Renal pelvis (tissue), 4 donors: ENCODE results near the gene ABCA6. TPM values are rescaled to one million over a fixed set of nuclear protein-coding genes. Genes with fewer than 3 reads are reported as not detected.
A peak's percentile ranks its signal among the peaks of the same experiment; 100 is the strongest.
"Not testable (repeated sequence)": the region's sequence is repeated elsewhere in the genome, so short reads cannot be mapped to it uniquely, and the experiment has no call there.

Experiments used
- DNase-seq: peaks from one replicate; pipeline ENCODE4 v3.0.0-alpha.2; 2013
- polyA plus RNA-seq, 3 donors: library from polyadenylated mRNA; unstranded; fragments of 120-200 nt; gene quantifications; one replicate each; pipeline ENCODE4 v1.2.1, GENCODE V29; 2013; ENCODE audit not compliant: insufficient read length in 3 of 3

Gene ABCA6
- polyA plus RNA-seq, 3 donors: 4.2 to 6.0 (median 5.5) TPM

DNA sequence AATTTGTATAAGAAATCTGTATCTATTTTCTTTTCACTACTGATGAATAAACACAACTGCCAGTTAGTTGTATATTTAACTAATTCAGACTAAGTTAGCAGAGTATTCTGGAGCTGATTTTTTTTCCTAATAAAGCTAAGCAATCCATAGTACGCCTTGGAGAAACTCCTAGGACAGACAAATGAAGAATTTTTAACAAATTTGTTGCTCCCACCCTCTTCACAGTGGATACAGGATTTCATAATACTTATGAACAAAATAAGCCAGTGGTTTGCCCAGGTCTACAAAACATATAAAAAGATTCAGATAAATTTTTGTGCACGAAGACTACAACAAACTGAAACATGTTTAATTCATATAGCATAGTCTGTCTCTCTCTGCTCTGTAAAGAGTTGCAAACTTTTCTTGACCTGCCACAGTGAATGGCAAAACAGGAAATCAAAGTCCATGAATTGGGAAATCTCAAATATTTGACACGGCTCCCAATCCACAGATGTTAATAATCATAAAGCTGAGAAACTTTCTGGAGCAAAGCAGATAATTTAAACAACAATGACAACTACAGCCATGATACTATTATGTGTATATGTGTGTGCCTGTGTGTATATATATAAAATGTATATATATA lies 594 bp upstream of the ABCA6 start:
- DNase-seq: peak; percentile 9

DNA sequence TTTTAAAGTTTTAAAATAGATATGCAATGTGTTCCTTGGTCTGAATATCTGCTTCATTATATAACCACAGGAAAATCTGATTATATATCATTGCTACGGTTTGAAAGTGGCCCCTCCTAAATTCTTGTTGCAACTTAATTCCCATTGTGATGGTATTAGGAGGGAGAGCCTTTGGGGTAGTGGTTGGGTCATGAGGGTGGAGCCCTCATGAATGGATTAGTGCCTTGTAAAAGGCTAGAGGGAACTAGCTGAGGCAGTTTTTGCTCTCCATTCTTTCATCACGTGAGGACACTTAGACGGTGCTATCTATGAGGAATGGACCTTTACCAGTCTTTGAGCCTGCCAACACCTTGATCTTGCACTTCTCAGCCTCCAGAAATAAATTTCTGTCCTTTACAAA lies 7.6 kb downstream of the ABCA6 start:
- no peak for DNase-seq

DNA sequence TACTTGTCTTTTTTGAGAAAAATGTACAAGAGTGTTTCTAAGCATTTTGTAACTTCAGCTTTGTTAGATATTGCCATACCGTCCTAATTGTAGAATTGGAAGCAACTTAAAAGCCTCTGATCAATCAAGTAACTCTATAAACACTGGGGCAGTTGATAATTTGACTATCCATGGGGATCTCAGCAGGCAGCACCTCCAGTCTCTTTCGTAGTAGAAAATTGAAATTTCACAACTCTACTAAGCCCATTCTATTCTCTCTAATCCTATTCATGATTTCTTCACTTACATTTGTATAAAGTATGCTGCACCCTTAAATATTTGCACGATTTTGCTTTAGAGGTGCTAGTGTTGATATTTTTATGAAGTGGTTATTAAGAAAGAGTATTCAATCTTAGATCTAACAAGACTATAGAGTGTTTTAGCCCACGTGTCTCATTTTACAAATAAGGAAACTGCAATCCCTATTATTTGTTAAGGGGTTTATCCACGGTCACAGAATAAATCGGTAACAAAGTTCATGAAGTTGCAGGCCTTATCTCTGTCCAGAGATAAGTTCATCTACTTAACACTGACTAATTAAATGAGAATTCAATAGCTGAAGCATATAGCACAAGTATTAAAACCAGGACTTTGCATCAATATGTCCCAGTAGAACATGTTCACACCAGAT lies 10.9 kb downstream of the ABCA6 start:
- DNase-seq: no peak

DNA sequence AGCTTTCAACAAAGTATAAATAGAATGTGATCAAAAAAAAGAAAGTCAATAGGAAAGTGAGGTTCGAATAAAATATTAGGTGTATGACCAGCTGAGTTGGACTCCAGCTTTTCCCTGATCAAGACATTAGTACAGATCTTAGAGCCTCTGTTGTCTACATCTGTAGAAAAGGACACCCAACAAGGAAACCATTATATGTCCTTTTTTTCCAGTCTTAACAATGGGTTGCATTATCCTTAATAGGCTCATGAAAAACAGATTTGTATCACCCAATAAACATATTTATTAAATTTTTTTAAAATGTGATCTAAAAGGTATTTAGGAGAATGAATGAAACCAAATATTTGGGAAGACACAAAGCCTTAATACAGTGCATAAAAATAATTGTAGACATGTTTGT lies 18.1 kb downstream of the ABCA6 start:
- DNase-seq: no peak

- no peak for DNase-seq
Measured at GRCh38 chr17:69122065-69122464, 19.6 kb downstream of the ABCA6 start.

DNA sequence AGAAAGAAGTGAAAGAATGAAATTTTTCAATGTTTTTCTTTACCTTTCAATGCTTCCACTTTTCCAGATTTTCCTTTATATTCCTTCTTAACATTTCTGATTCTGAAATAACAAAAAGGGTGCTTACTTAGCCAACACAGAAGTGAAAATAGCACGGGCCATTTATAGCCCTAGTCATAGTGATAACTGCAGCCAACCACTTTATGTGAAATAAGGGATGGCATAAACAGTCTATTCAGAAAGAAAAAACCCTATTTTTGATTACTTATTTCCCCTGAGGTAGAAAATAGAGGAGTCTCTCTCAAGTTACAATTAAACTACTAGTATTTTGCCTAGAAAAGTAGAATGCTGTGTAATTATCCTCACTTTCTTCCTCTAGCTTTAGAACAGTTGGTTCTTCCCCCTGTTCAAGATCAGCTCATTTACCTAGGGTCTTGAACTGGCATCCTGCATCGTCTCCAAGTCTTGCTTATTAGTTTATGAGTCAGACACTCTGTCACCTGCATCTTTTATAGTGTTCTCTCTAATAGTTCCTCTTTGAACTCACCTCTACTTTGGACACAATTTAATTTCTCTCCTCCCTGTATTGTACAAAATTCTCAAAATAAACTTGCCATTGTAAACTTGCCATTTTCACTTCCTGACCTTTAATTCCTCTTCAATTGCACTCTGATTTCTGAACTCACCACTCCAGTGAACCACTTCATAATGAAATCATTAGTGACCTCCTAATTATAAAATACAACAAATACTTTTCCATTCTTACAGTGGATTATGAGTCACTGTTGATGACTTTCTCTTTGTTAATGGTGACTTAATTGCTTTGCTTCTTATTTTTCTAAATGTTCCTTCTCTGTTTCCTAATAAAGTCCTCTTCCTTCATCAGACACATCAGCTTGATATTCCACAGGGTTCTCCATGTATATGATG lies 23.6 kb downstream of the ABCA6 start:
- no peak for DNase-seq

- no peak for DNase-seq
Measured at GRCh38 chr17:69111794-69112193, 29.9 kb downstream of the ABCA6 start.

DNA sequence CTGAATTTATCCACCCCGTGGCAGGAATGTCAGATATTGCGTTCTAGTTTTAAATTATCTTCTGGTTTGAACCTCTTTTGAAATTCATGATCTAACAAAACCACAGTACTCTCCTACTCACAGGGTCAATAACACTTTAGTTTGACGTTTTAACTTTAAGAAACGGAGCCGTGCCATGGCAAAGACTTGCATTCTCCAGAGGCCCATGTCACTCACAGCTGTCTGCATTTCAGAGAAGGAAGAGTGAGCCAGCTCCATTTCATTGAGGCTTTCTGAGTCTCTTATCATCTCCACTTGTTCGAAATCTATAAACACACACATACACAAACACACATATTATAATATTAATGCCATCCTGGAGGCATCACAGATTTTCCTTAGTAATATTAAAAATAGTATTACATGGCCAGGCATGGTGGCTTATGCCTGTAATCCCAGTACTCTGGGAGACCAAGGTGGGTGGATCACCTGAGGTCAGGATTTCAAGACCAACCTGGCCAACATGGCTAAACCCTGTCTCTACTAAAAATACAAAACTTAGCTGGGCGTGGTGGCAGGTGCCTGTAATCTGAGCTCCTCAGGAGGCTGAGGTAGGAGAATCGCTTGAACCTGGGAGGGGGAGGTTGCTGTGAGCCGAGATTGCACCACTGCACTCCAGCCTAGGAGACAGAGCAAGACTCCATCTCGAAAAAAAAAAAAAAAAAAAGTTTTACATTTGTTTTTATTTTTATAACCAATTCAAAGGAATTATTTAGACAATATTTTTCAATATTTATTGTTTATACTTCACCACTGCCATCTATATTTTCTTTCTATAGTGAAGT lies 35.6 kb downstream of the ABCA6 start:
- DNase-seq: no peak

- DNase-seq: no peak
Measured at GRCh38 chr17:69103557-69104233, 38.0 kb downstream of the ABCA6 start.

- DNase-seq: no peak
Measured at GRCh38 chr17:69098625-69099024, 43.1 kb downstream of the ABCA6 start.

DNA sequence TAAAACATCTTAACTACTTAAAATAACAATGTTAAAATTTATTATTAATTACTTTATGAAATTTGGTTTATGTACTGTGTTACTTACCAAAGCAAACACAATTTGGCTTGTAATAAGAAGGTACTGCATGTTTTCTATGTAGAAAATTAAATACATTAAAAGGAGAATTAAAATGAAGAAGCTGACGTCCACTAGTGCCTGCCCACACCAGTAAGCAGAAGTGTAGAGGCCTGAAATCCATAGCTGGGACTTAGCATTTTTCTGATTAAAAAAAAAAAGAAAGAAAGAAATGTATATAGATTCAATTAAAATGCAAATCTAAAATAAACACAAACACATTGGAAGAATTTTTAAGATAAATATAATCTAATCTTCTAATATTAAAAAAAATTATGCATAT lies 45.2 kb downstream of the ABCA6 start:
- DNase-seq: no peak

- no peak for DNase-seq
Measured at GRCh38 chr17:69093995-69094394, 47.7 kb downstream of the ABCA6 start.

DNA sequence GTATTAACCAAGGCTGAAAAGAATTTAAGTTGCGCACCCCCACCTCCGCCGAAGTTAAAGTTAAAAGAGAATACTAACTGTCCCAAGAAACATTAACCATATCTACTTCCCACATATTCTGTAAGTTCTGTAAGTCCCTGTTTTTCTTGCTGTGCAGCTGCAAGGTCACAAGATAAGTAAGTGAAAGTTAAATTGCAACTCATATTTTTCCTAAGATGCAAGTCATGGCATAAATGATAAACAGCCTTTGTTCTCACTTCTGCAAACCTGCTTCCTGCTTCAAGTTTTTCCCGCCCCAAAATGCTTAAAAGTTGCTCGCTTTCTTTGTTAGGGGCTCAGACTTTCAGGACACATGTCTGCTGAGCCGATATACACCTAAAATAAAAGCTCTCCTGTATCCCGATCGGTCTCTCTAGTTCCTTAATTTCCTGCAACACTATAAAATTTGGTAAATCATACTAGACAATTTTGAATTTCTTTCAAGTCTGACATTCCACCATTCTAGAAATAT lies 48.4 kb downstream of the ABCA6 start:
- no peak for DNase-seq

DNA sequence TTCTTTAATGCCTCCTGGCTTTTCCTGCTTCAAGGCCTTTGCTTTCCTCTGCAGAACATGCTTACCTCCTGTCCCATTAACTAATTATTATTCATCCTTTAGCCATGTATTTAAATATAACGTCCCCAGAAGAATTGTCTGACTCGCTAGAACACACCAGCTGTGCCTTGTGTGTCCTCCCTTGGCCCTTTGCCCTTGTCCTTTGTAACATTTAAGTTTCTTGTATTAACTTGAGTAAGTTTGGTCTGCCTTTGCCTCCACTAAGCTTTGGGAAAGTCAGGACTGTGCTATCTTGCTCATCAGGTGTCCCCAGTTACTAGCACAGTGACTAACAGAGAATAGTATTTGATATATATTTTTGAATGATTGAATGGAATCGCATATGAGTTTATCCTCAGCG lies 51.3 kb downstream of the ABCA6 start:
- no peak for DNase-seq

GRCh38 chr17:69088643-69089200 lies 53.0 kb downstream of the ABCA6 start:
- no peak for DNase-seq

DNA sequence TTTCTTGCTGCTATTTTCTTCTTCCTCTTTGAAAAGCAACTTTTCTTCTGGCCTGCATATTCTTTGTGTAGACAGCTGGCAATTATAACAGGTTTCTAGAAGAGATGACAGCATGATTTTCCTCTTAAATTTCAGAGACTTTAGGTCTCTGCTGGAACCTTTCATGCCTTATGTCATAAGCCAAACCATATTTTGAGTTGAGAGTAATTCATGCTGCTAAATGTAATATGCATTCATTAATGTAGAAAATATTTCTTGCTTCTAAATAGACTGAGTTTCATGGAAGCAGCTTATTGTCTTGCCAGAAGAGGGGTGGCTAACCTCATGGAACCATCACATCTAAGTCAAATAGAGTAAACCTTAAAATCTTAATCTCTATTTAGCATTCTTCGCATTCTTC lies 55.1 kb downstream of the ABCA6 start:
- no peak for DNase-seq

DNA sequence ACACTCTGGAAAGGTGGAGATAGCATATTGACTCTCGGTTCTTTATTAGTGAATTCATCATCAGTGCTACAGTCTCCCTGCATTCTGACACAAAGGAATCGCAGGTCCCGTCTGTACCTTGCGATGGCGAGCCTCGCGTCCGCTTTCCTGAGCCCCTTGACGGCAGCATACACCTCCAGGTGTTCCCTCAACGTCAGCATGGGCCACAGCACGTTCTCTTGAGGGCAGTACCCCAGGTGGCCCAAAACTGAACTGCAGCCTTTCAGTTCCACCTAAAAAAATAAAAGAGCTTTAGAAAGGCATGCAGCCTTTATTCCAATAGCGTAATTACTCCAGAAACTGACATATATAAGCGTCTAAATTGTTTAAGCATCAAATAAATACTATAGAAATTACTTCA lies 56.8 kb downstream of the ABCA6 start:
- DNase-seq: no peak

- DNase-seq: no peak
Measured at GRCh38 chr17:69082696-69083095, 59.0 kb downstream of the ABCA6 start.

- DNase-seq: no peak
Measured at GRCh38 chr17:69078864-69079263, 62.8 kb downstream of the ABCA6 start.

DNA sequence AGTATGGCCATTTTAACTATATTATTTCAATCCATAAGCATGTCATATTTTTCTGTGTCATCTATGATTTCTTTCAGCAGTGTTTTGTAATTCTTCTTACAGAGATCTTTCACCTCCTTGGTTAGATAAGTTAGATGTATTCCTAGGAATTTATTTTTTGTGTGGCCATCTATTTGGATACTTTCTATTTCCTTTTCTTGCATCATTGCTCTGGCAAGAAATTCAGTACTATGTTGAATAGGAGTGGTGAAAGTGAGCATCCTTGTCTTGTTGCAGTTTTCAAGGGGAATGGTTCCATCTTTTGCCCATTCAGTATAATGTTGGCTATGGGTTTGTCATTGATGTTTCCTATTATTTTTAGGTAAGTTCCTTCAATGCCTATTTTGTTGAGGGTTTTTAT lies 65.9 kb downstream of the ABCA6 start:
- no peak for DNase-seq

- DNase-seq: not testable (repeated sequence)
Measured at GRCh38 chr17:69073392-69073791, 68.3 kb downstream of the ABCA6 start.
